Measurements from ENCODE around the gene PRR27. TPM values are rescaled to one million over a fixed set of nuclear protein-coding genes. Genes with fewer than 3 reads are reported as not detected.

PRR27 gene
- total RNA-seq (ENCODE audit: low replicate concordance) = not detected in 2 replicates

GRCh38 chr4:70153937-70154336, at the start of gene PRR27:
Gene PRR27, plus strand, starts transcription at chr4:70154237. Its CDS starts 139 bp downstream, at chr4:70154376.
- TF ChIP-seq CTCF (IDR thresholded peaks at IDR 0.05; ENCODE audit: insufficient read depth, low read length) = no peak
- DNase-seq (ENCODE audit: low read depth) = no peak
- H3K4me3 ChIP-seq (ENCODE audit: low read depth, low read length) = no peak within 1 kb of the TSS

GRCh38 chr4:70110917-70111316, 43.1 kb upstream of the PRR27 start:
- no peak for TF ChIP-seq CTCF (IDR thresholded peaks at IDR 0.05; ENCODE audit: insufficient read depth, low read length)
- no peak for DNase-seq (ENCODE audit: low read depth)
- H3K4me3 ChIP-seq (ENCODE audit: low read depth, low read length) = no peak overlapping the region

GRCh38 chr4:70113656-70114055, 40.4 kb upstream of the PRR27 start:
- TF ChIP-seq CTCF (IDR thresholded peaks at IDR 0.05; ENCODE audit: insufficient read depth, low read length) = no peak
- DNase-seq (ENCODE audit: low read depth) = no peak
- no peak overlapping the region for H3K4me3 ChIP-seq (ENCODE audit: low read depth, low read length)

- no peak for TF ChIP-seq CTCF (IDR thresholded peaks at IDR 0.05; ENCODE audit: insufficient read depth, low read length)
- no peak overlapping the region for H3K4me3 ChIP-seq (ENCODE audit: low read depth, low read length)
- DNase-seq (ENCODE audit: low read depth) = no peak
Observed at GRCh38 chr4:70114096-70114495, 39.9 kb upstream of the PRR27 start.

GRCh38 chr4:70120323-70120722, 33.7 kb upstream of the PRR27 start:
- H3K4me3 ChIP-seq (ENCODE audit: low read depth, low read length) = no peak overlapping the region
- no peak for DNase-seq (ENCODE audit: low read depth)
- no peak for TF ChIP-seq CTCF (IDR thresholded peaks at IDR 0.05; ENCODE audit: insufficient read depth, low read length)

GRCh38 chr4:70133473-70133872, 20.6 kb upstream of the PRR27 start:
- no peak for DNase-seq (ENCODE audit: low read depth)
- no peak for TF ChIP-seq CTCF (IDR thresholded peaks at IDR 0.05; ENCODE audit: insufficient read depth, low read length)
- H3K4me3 ChIP-seq (ENCODE audit: low read depth, low read length) = no peak overlapping the region

- TF ChIP-seq CTCF (IDR thresholded peaks at IDR 0.05; ENCODE audit: insufficient read depth, low read length) = no peak
Observed at GRCh38 chr4:70138751-70139150, 15.3 kb upstream of the PRR27 start.

More at GRCh38 chr4:70138751-70139150, 15.3 kb upstream of the PRR27 start:
- no peak for DNase-seq (ENCODE audit: low read depth)
- no peak overlapping the region for H3K4me3 ChIP-seq (ENCODE audit: low read depth, low read length)
